ENCODE results near the gene FARSB.
A peak's percentile ranks its signal among the peaks of the same experiment; 100 is the strongest.
"Not testable (repeated sequence)": the region's sequence is repeated elsewhere in the genome, so short reads cannot be mapped to it uniquely, and the experiment has no call there.

FARSB gene

DNA sequence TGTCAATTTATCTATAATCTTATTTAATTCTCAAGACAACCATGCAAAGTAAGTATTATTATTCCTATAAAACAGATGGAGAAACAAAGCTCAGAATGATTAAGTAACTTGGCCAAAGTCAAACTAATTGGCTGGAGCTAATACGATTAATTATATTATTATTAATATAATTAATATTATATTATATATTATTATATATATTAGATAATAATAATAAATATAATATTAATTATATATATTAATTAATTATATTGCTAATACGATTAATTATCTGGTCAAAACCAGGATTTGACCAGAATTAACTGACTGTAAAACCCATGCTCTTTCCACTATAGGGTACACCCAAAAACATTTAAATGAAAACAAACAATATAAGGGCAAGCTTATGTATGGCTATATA lies 52.4 kb downstream of the FARSB start:
- DNase-seq: no peak

DNA sequence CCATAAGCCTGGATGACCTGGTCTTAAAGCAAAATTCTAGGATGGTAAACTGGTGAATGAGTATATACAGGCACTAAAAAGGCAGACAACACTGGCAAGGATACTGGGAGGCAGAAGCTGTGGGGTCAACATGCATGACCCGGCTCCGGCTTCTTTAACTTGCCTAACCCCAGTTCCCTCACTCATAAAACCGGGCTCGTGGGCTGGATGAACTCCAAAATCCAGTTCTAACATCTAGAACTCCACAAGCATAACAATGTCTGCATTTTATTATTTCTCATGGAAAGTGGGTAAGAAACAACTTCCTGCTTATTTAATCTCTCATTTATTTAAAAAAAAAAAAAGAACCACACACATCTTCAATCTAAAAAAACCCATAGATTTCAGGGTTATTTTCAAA lies 57.3 kb downstream of the FARSB start:
- no peak for DNase-seq

DNA sequence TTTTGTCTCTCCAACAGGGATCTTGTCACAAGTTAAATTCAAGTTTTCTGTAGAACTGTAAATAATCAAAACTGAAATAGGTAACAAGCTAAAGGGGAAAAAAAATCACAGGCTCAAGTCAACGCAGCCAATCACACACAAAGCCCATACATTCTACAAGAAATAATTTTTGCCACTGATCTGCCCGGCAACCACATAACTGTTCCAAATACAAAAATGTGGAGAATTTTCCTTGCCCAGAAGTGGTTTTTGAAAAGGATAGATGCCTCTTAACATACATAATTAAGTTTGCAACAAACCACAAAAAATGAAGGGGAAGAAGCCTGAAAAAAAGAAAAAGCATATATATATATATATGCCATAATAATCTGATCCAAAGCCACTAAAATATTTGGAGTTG lies 60.3 kb downstream of the FARSB start:
- DNase-seq: no peak

DNA sequence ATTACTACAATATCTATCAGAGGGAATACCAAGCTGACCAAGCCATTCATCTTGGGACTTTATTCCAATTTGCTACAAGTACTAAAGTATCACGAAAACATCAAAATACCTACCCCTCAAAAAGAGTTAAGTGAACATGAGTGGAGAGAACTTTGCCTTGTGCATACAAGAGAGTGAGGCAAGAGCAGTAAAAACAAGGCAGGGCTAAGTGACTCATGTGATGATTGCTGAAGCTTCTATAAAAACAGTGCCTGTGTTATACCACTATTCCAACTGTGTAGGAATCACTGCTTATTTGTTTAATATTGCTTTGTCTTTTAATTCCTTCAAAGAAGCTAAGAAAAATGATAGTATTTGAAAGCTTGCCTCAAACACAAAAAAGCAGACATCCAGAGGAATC lies 61.2 kb downstream of the FARSB start:
- DNase-seq: no peak

DNA sequence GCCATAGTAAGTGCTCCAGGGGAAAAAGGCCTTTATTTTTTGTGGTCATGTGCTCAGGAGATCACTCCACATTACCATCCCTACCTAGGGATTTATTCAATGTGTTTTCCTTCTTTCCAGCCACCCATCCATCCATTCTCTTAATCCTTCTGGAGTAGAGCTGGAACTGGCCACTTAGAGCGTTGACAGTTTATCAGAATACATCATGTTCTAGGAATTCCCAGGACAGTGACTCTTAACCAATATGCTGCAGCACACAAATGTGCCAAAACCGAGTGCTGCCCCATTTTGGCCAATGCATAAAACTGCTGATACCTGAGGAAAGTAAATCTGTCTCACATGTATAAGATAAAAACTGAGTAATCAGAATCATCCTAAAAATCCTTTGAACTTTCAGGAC lies 63.7 kb downstream of the FARSB start:
- no peak for DNase-seq

DNA sequence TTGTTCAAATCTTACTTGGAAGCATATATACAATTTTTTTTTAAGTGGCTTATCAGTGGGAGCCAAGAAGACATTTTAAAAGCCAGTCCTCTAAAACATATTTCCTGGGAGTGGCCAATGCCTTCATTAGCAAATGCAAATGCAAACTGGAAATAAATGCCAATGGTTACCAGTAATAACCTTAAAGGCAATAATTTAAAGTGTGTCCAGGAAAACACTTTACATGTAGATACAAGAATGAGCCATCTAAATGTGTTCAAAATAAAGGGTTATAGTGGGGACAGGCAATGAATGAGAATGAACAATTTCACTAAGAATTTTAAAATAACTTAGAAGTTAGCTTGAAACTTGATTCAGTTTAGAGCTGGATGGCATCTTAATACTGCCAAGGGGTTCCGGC lies 64.2 kb downstream of the FARSB start:
- no peak for DNase-seq

DNA sequence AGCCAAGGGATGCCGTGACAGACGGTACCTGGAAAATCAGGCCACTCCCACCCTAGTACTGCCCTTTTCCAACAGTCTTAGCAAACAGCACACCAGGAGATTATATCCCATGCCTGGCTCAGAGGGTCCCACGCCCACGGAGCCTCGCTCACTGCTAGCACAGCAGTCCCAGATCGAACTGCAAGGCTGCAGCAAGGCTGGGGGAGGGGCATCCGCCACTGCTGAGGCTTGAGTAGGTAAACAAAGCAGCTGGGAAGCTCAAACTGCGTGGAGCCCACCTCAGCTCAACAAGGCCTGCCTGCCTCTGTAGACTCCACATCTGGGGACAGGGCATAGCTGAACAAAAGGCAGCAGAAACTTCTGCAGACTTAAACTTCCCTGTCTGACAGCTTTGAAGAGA lies 71.3 kb downstream of the FARSB start:
- DNase-seq: not testable (repeated sequence)

DNA sequence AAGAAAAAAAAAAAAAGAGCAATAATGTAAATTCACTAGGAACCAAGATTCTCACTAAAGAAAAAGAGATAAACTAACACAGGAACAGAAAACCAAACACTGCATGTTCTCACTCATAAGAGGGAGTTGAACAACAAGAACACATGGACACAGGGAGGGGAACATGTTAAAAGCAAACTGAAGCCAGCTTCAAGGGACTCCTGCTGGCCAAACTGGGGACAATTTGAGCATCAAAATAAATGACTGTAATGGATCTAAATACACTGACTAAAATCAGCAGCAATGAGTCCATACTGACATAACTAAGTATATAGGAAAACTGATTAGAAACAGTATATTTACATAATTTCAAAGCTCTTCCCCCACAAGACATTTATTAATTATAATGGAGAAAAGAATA lies 73.0 kb downstream of the FARSB start:
- DNase-seq: peak; percentile 19

DNA sequence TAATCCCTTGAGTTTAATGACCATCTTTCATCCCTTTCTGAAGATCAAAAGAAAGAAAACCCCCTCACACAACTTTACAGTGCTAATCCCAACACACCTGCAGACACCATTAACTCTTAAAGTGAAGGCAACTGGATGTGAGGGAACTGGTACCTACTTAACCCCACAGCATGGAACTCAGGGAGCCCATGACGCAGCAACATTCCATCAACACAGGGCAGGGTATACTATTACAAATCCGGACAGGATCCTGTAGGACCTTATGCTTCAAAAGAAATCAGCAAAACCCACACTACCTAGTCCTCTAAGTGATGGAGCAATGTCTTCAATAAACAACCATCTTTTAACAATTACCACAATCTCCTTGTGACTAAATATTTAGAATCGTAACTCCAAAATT lies 78.6 kb downstream of the FARSB start:
- no peak for DNase-seq

DNA sequence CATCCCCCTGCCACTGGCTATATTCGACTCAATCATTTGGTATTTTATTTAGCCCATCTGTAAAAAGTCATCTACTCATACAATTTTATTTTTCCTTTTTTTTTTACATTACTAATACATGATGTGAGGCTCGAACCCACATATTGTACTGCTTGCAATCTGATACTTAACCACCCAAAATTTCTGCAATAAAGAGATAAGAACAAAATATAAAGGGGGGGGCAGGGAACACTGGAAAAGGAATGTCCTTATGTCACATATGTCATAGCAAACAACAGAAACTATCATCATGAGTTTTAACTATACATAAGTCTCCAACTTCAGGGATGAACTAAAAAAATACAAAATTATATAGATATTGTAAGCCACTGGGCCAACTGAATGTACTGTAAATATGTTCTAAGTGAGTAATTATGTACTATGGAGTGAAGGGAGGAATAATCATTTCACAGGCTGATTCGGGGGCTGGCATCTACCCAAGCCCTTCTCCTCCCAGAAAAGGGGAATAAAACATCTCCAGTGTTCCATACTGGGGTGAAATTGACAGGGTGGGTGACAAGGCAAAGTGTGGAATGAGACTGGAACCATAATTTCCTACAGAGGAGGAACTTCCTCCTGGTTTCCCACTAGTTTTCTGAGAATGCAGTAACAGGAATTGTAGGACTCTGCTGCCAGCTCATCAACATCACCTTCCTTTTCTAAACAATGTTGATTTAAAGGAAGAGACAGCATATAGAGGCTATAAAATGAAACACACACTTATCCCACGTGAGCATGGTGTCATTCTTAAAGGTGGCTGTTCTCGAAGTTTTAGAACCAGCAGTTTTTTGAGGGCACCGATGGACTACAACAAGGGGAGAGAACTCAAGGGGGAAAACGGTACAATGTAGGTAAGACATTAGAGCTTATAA lies 79.5 kb downstream of the FARSB start:
- no peak for DNase-seq

DNA sequence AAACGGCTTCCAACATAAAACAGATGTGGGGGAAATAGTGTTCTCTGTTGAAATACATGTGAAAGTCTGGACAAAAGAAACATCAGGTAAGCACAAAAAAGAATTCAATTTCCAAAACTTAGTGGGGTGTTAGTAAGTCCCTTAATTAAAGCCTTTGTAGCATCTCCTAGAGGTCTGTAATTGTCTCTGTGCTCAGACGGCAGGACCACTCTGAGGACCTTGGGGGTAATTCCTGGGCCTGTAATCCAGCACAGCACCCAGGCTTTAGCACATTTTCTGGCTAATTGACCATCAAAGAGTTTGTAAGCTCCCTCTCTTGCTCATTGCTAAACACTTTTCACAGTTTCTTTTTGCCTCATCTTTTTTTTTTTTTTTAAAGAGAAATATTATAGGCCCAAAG lies 80.3 kb downstream of the FARSB start:
- no peak for DNase-seq

DNA sequence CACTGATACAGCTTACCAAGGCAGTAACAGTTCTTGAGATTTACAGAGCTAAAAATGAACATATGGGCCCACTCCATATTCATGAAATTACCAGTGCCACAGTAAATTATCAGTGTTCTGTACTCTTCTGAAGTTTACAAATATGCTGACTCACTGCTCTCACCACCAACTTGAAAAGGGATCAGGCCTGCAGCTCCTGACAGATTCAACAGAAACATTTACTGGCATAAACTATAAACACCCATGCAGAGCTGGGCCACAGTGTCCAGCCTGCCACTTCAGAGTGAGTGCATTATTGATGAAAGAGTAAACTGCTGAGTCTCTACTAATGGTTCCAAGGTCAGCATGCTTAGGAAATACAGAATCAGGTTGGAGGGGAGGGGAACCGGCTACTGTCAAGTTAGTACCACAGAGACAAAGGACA lies 83.1 kb downstream of the FARSB start:
- no peak for DNase-seq

DNA sequence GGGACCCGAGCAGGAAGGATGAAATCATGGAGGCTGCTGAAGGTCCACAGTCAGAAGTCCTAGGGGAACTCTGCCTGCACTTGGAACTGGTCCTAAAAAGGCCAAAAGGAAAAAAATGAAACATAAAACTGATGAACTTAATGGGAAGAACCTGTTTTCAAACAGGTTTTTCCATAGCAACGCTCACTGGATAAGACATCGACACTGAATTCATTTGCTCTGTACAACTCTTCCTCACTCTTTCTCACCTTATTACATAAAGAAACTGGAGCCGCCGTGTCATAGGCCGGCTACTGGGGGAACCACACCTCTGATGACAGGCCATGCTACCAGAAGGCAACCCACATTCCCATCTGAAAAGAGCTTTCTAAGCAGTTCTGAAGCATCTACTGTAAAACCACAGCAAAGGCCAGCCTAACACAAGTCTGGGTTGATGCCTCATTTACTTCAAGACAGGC lies 83.6 kb downstream of the FARSB start:
- DNase-seq: no peak

DNA sequence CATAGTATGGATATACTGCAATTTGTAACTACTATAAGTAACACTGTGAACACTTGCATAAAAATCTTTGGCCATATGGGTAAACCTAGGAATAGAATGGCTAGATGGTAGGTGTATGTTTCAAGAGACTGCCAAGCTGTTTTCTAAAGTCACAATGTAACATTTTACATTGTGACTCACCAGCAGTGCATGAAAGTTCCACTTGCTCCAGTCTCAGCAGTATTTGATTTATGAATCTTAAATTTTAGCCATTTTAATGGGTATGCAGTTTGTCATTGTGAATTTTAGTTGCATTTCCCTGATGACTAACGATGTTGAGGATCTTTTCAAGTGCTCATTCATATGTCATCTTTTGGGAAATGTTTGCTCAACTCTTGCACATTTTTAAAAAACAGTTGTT lies 86.1 kb downstream of the FARSB start:
- DNase-seq: no peak

DNA sequence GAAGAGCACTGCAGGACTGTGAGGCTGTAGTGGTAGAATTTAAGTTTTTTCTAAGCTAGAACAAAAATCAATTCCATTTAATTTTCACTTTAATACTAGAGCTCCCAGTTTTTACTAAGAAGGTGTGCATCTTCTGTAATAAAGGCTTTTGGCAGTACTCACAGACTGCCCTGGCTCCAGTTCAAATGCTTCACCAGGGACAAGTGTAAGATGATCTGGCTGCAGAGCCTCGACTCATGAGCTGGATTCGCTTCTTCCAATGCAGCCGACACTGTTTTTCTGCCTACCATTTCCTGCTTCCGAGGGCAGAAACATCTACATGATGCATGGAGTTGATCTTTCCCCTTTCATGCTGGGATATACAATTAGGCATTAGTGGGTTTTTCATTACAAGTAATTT lies 87.0 kb downstream of the FARSB start:
- no peak for DNase-seq

DNA sequence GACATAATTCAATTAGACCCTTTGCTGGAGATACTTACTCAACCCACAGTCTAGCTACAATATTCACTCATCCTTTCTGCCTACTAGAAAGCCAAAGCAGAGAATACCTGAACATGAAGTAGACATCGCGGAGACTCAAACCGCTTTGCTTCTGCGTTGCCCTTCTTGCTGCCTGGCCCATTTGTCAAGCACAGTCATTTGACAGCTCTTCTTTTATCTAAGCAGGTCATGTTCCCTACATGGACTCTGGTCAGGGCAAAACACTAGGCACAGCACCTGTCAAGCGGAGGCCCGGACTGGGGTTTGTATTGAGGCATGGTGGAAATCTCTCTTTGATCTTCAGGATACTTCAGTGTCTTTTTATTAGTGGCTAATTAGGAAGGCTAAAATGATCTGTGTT lies 89.7 kb downstream of the FARSB start:
- no peak for DNase-seq

DNA sequence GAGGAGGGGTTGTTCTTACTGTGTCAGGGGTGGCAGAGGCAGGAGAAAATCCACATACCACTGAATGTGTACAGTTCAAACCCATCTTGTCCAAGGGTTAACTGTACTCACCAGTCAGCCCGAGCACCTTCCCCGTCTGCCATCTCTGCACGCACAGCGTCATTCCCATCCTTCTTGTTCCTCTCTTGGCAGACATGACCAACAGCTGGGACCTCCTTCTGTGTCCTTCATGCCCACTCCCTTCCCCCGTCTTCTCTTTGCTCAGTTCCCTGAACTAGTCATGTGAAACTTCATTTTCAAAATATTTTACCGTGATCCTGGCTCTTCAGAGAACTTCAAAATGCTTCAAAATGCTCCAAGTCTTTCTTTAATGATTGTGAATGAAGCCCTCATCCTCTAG lies 92.0 kb downstream of the FARSB start:
- DNase-seq: no peak

DNA sequence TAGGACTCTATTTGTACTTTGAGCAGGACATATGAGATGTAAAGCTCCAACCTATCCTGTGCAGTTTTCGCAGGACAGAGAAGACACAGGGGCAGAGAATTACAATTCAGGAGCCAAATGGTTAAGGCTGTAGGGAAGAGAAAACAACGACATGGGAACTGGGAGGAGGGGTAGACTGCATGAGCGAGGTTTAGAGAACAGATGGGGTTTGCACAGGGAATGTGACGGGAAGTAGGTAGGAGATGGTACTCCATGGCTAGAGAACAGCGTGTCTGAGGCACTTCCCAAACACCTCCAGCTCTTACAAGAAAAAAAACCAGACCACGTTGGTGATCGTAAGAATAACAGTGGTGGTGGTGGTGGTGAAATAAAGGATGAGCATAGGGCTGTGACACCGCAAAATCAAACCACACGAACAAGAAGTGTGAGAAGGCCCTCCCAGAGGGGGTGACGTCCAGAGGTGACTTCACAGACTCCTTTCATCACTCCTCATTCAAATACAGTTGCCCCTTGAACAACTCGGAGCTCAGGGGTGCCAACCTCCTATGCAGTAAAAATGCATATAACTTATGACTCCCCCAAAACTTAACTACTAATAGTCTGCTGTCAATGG lies 92.7 kb downstream of the FARSB start:
- peak; percentile 19 for DNase-seq

DNA sequence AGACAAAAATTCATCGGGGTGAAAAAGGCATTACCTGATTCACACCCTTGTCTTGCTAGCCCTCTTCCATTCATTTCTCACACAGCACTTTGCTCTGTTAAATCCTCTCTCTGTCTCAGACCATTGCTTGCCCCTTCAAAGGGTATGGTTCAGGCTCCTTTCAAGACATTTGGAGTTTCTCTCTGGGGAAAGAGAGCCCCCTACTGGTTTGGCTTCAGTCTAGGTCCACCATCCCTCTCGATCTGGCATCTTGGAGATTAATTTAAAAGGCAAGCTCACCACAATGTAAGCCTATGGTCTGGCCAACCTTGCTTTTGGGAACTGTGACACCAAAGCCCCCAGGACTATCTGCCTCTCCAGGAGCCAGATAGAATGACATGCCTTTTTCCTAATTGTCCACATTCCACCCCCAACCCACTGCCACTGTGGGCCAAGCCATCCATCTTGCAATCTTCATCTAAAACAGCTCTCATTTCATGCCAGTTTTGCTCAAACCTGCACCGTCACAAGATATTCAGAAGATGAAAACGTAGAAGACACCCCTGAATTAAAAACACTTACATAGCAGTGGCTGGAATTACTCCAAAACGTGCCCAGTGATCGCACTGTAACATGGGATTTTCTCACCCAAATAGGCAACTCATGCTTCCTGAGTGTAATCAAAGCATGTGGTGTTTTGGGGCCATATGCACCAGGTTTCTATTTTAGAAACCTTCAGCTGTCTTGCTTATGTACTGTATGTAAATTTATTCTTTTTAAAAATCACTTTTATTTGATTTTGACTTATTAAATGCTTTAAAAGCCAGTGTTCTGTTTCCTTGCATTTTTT lies 93.9 kb downstream of the FARSB start:
- DNase-seq: peak; percentile 82

DNA sequence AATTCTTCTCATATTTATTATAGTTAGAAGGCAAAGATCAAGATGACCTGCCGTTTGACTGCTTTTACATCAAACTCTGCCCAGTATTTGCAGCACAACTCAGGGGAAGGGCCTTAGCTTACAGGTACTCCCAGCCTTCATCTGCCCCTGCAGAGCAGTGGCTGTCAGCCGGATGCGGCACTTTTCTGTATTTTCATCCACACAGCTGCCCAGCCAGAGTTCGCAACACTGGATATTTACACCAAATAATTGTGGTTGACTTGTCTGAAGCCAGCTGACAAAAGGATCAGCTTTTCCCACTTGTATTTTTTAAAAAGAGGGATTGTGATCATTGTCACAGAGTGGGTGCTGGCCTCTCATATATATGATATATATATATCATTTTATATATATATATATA lies 94.7 kb downstream of the FARSB start:
- no peak for DNase-seq

DNA sequence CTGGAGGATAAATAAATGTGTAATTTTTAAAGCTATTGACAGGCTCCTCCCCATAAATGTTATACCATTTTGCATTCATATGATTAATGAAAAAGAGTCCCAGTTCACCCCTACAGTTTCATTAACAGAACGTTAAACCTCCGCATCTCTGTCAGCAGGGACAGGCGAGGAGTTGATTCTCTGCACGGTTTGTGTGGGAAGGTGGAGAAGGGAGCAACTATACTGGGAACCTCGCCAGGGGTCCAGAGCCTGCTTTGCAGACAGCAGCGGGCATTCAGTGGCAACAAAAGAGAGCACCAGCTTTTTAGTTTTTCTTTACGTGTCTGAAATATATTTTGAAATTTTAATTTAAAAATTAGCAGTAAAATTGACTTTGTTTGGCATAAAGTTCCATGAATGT lies 101.4 kb downstream of the FARSB start:
- DNase-seq: no peak

DNA sequence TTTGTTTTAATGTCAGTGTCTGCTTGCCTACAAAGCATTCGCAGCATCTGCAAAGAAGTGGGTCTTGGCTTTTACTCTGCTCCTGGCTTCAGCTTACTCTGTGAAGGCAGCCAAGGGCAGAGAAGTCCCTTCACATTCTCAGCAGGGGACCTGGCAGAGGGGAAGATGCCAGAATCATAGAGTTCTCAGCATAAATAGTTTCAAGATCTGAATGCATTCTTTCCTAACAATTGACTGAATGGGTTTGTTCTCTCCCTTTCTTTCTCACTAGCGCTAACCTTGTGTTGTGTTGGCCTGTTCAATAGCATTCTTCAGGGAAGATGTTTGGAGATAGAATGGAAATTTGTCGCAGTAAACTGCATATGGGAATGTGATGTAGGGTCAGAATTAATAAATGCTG lies 106.9 kb downstream of the FARSB start:
- no peak for DNase-seq

DNA sequence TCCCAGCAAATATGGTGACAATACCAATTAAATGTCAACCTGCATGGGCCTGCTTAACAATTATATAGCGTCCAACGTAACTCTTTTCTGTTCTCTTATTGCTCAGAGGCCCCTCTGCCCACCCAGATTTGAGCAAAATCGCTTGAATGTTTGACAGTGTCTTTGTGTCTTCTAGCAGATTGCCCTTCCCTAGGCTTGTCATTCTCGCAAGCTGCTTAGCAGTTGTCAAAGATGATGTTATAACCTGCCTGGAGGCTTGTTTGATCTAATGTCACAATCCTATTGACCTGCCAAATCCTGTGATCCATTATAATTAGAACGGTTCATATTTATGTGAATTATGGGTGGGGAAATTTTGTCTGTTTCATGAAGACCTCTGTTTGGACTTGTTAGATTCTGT lies 108.8 kb downstream of the FARSB start:
- peak; percentile 14 for DNase-seq

Data from NCI-H82 (cell line).